Gastroesophageal sphincter (tissue), 4 donors: ENCODE measurements around the gene UBTFL1. TPM values are rescaled to one million over a fixed set of nuclear protein-coding genes. Genes with fewer than 3 reads are reported as not detected.
"Not testable (repeated sequence)": the region's sequence is repeated elsewhere in the genome, so short reads cannot be mapped to it uniquely, and the experiment has no call there.

ENCODE experiments used
- ATAC-seq: fragments of 150-250 bp; one replicate; pipeline ENCODE4 v1.9.1; 2016; ENCODE audit warnings: mild to moderate bottlenecking, moderate library complexity
- H3K27ac ChIP-seq, 4 donors: fragments of 200-600 bp; sonication (generic) in 3 of 4; 1 replicate in 3 of 4; 2 replicates in 1 of 4; pipeline ENCODE4 v1.5.1; 2016 to 2019
- H3K27me3 ChIP-seq: fragments of 200-600 bp; sonication (generic); one replicate; pipeline ENCODE4 v1.5.1; 2019
- H3K36me3 ChIP-seq, 2 donors: fragments of 200-600 bp; sonication (generic); one replicate each; pipeline ENCODE4 v1.5.1; 2019; ENCODE audit warnings: control low read depth in 1 of 2
- H3K4me1 ChIP-seq, 3 donors: fragments of 200-600 bp; sonication (generic); 1 replicate in 2 of 3; 2 replicates in 1 of 3; pipeline ENCODE4 v1.5.1; 2016 to 2019; ENCODE audit warnings: control low read depth in 2 of 3
- H3K4me3 ChIP-seq, 2 donors: fragments of 200-600 bp; sonication (generic); one replicate each; pipeline ENCODE4 v1.5.1; 2019; ENCODE audit warnings: mild to moderate bottlenecking in 1 of 2, moderate library complexity in 1 of 2
- H3K9me3 ChIP-seq, 3 donors: fragments of 200-600 bp; sonication (generic); one replicate each; pipeline ENCODE4 v1.5.1; 2017 to 2019; ENCODE audit warnings: control low read depth in 2 of 3
- CTCF ChIP-seq, 4 experiments: fragments of 200-600 bp in 2 of 4; fragments of 450-650 bp in 2 of 4; sonication (generic) in 1 of 4; IDR thresholded peaks; one replicate each; pipeline ENCODE4 v1.5.1; 2017 to 2019; ENCODE audit warnings: antibody characterized with exemption in 4 of 4, mild to moderate bottlenecking in 2 of 4, moderate library complexity in 2 of 4
- EP300 ChIP-seq: sonication (generic); formaldehyde crosslinking; IDR thresholded peaks from one replicate; pipeline ENCODE4 v1.6.1; 2017; ENCODE audit warnings: antibody characterized with exemption, mild to moderate bottlenecking
- POLR2A ChIP-seq, 2 donors: fragments of 450-650 bp; IDR thresholded peaks; one replicate each; pipeline ENCODE4 v1.6.1; 2017; ENCODE audit warnings: antibody characterized with exemption in 2 of 2, mild to moderate bottlenecking in 2 of 2, moderate library complexity in 1 of 2
- POLR2AphosphoS5 ChIP-seq: sonication (generic); formaldehyde crosslinking; IDR thresholded peaks from one replicate; pipeline ENCODE4 v1.6.1; 2017; ENCODE audit warnings: antibody characterized with exemption
- WGBS, 2 donors: methylation state at CpG; one replicate each; pipeline ENCODE4 v1.1.5; 2018; ENCODE audit warnings: low coverage in 1 of 2; 5-methylcytosine and 5-hydroxymethylcytosine counted together
- total RNA-seq, 4 donors: library from RNA; depleted of rRNA; stranded (reverse); fragments of >200 nt; gene quantifications; one replicate each; pipeline ENCODE4 v1.1.0, GENCODE V29; 2016

The UBTFL1 gene
- total RNA-seq, result not detected

- not testable (repeated sequence) for H3K27ac ChIP-seq, H3K36me3 ChIP-seq, ATAC-seq, H3K27me3 ChIP-seq, H3K9me3 ChIP-seq, H3K4me1 ChIP-seq, H3K4me3 ChIP-seq
- WGBS, 2 donors, result no CpG with 5 or more reads among the region's 3 CpGs
Observed at GRCh38 chr11:90085650-90086049, at the start of gene UBTFL1. Gene UBTFL1, plus strand, starts transcription at chr11:90085950. Its CDS starts 0 bp downstream, at chr11:90085950.

- no CpG with 5 or more reads among the region's 41 CpGs for WGBS, 2 donors
Observed at GRCh38 chr11:90051591-90052209, 34.0 kb upstream of the UBTFL1 start.

GRCh38 chr11:90052311-90052710 lies 33.4 kb upstream of the UBTFL1 start:
- ATAC-seq, H3K4me3 ChIP-seq, H3K27ac ChIP-seq, H3K4me1 ChIP-seq, H3K9me3 ChIP-seq, H3K36me3 ChIP-seq, H3K27me3 ChIP-seq: not testable (repeated sequence)
- no CpG with 5 or more reads among the region's 33 CpGs for WGBS, 2 donors

More at GRCh38 chr11:90051591-90052209, 34.0 kb upstream of the UBTFL1 start:
- not testable (repeated sequence) for ATAC-seq, H3K27me3 ChIP-seq, H3K4me1 ChIP-seq, H3K9me3 ChIP-seq, H3K4me3 ChIP-seq, H3K36me3 ChIP-seq, H3K27ac ChIP-seq

- not testable (repeated sequence) for H3K27me3 ChIP-seq, H3K4me1 ChIP-seq, H3K9me3 ChIP-seq, ATAC-seq, H3K27ac ChIP-seq, H3K4me3 ChIP-seq, H3K36me3 ChIP-seq
- 14 to 52% methylated on average over 5 to 10 of the region's 28 CpGs for WGBS, 2 donors
Observed at GRCh38 chr11:90053545-90053944, 32.2 kb upstream of the UBTFL1 start.

- not testable (repeated sequence) for H3K4me1 ChIP-seq, H3K36me3 ChIP-seq, H3K27me3 ChIP-seq, H3K27ac ChIP-seq, H3K9me3 ChIP-seq, ATAC-seq, H3K4me3 ChIP-seq
- 33 to 40% methylated on average over 1 to 2 of the region's 2 CpGs for WGBS, 2 donors
Observed at GRCh38 chr11:90088731-90089130, 3.0 kb downstream of the UBTFL1 start.

GRCh38 chr11:90095230-90095924 lies 9.6 kb downstream of the UBTFL1 start:
- 84% methylated on average over 13 of the region's 28 CpGs; no CpG with 5 or more reads in 1 of the 2 donors for WGBS, 2 donors
- H3K4me3 ChIP-seq, ATAC-seq, H3K4me1 ChIP-seq, H3K27me3 ChIP-seq, H3K9me3 ChIP-seq, H3K36me3 ChIP-seq, H3K27ac ChIP-seq: not testable (repeated sequence)

GRCh38 chr11:90098261-90098660 lies 12.5 kb downstream of the UBTFL1 start:
- WGBS, 2 donors, result 53 to 63% methylated on average over 1 to 3 of the region's 4 CpGs
- not testable (repeated sequence) for H3K27ac ChIP-seq, H3K4me3 ChIP-seq, H3K36me3 ChIP-seq, ATAC-seq, H3K27me3 ChIP-seq, H3K4me1 ChIP-seq, H3K9me3 ChIP-seq

GRCh38 chr11:90100431-90100830 lies 14.7 kb downstream of the UBTFL1 start:
- no peak for ATAC-seq
- Histone ChIP-seq H3K27me3 (no peaks in the 10 kb centered on the region), H3K4me1 (no peaks in the 10 kb centered on the region), H3K27ac (no peak overlapping the region), H3K4me3 (no peak overlapping the region), H3K36me3 (no peaks in the 10 kb centered on the region), H3K9me3 (no peaks in the 10 kb centered on the region)
- 87 to 93% methylated on average over 3 of the region's 3 CpGs for WGBS, 2 donors
- TF ChIP-seq CTCF (IDR thresholded peaks at IDR 0.05) (no peak), POLR2AphosphoS5 (no peak), POLR2A (IDR thresholded peaks at IDR 0.05) (no peak), EP300 (no peak)
